ENCODE results near the gene ZPBP. TPM values are rescaled to one million over a fixed set of nuclear protein-coding genes. Genes with fewer than 3 reads are reported as not detected.

ZPBP gene
- total and polyA plus RNA-seq, 4 donors = 0.05 to 0.17 (median 0.14) TPM; not detected in 1

GRCh38 chr7:49974035-49974434 lies 119.0 kb downstream of the ZPBP start:
- H3K27me3 ChIP-seq (ENCODE audit: control insufficient read depth in 4 of 4, insufficient read depth in 4 of 4, low read length in 3 of 4) = no peaks in the 10 kb centered on the region
- no peaks in the 10 kb centered on the region for H3K9me3 ChIP-seq (ENCODE audit: control insufficient read depth in 4 of 4, low read length in 3 of 4)
- H3K4me1 ChIP-seq (ENCODE audit: control insufficient read depth in 4 of 4, insufficient read depth in 4 of 4, low read length in 3 of 4) = no peaks in the 10 kb centered on the region
- TF ChIP-seq RXRA (IDR thresholded peaks at IDR 0.05) (no peak), NR2F2 (IDR thresholded peaks at IDR 0.05) (no peak), MAX (IDR thresholded peaks at IDR 0.05) (no peak), FOXA1 (IDR thresholded peaks at IDR 0.05) (no peak), FOXA2 (IDR thresholded peaks at IDR 0.05) (no peak), SP1 (IDR thresholded peaks at IDR 0.05) (no peak), ZBTB33 (IDR thresholded peaks at IDR 0.05) (no peak), EGR1 (IDR thresholded peaks at IDR 0.05; ENCODE audit: low read depth in 2 of 2) (no peak), ATF3 (IDR thresholded peaks at IDR 0.05) (no peak), CTCF (IDR thresholded peaks at IDR 0.05; ENCODE audit: low read depth, low read length, missing input control) (no peak), HNF4G (IDR thresholded peaks at IDR 0.05) (no peak)
- no peak overlapping the region for H3K4me3 ChIP-seq (ENCODE audit: low read depth in 1 of 3, low read length in 3 of 3)
- H3K9ac ChIP-seq (ENCODE audit: low read depth in 1 of 2, low read length in 2 of 2) = no peak overlapping the region
- no peak for DNase-seq (ENCODE audit: low spot score)
- WGBS = 80% methylated on average over 1 of the region's 1 CpG
- no peak overlapping the region for H3K27ac ChIP-seq (ENCODE audit: low read depth in 1 of 2, low read length in 2 of 2)
- no peaks in the 10 kb centered on the region for H3K36me3 ChIP-seq (ENCODE audit: control insufficient read depth in 4 of 4, insufficient read depth in 3 of 4, low read depth in 1 of 4, low read length in 3 of 4)

GRCh38 chr7:49937608-49938007 lies 155.4 kb downstream of the ZPBP start:
- H3K36me3 ChIP-seq (ENCODE audit: control insufficient read depth in 4 of 4, insufficient read depth in 3 of 4, low read depth in 1 of 4, low read length in 3 of 4) = no peaks in the 10 kb centered on the region
- H3K27ac ChIP-seq (ENCODE audit: low read depth in 1 of 2, low read length in 2 of 2) = no peak overlapping the region
- H3K4me3 ChIP-seq (ENCODE audit: low read depth in 1 of 3, low read length in 3 of 3) = no peak overlapping the region
- no peak overlapping the region for H3K9ac ChIP-seq (ENCODE audit: low read depth in 1 of 2, low read length in 2 of 2)
- no peak for DNase-seq (ENCODE audit: low spot score)
- H3K4me1 ChIP-seq (ENCODE audit: control insufficient read depth in 4 of 4, insufficient read depth in 4 of 4, low read length in 3 of 4) = no peaks in the 10 kb centered on the region
- no peaks in the 10 kb centered on the region for H3K27me3 ChIP-seq (ENCODE audit: control insufficient read depth in 4 of 4, insufficient read depth in 4 of 4, low read length in 3 of 4)
- no peaks in the 10 kb centered on the region for H3K9me3 ChIP-seq (ENCODE audit: control insufficient read depth in 4 of 4, low read length in 3 of 4)
- WGBS = 72% methylated on average over 2 of the region's 2 CpGs
- TF ChIP-seq REST (IDR thresholded peaks at IDR 0.05) (no peak), RAD21 (IDR thresholded peaks at IDR 0.05) (no peak), JUND (IDR thresholded peaks at IDR 0.05) (no peak), HNF4A (conservative IDR thresholded peaks at IDR 0.05) (no peak), TAF1 (conservative IDR thresholded peaks at IDR 0.05) (no peak), SP1 (IDR thresholded peaks at IDR 0.05) (no peak), HNF4G (IDR thresholded peaks at IDR 0.05) (no peak), MAX (IDR thresholded peaks at IDR 0.05) (no peak), RXRA (IDR thresholded peaks at IDR 0.05) (no peak), GABPA (IDR thresholded peaks at IDR 0.05 in 1 of 2, conservative IDR thresholded peaks at IDR 0.05 in 1 of 2) (no peak)

All from liver (tissue), 9 donors.